HG02943 (cell line): ENCODE measurements around the gene COL4A1.

Experiments
- ATAC-seq: cut with Tn5 transposase; IDR thresholded peaks from one replicate; pipeline ENCODE4 v1.9.1; 2021; ENCODE audit warnings: mild to moderate bottlenecking, low read depth, moderate library complexity; ENCODE audit not compliant: unreplicated experiment

The COL4A1 gene

DNA sequence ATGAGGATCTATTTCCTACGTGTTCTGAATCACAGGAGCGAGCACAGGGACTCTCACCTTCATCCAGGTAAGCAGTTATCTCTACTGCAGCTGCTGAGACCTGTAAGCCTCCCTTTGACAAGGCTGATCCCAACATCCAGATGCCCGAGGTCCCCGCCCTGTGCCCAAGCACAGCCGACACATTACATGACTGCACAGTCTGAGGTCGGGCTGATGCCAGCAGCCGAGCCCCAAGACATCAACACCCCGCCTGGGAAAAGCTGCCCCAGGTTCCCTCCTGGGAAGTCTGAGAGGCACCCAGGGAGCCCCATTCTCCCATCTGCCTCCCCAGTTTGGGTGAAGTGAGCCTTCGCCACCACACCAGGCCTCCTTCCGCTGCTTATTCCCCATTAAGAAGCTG is 95.9 kb downstream of the COL4A1 start:
- ATAC-seq = no peak

DNA sequence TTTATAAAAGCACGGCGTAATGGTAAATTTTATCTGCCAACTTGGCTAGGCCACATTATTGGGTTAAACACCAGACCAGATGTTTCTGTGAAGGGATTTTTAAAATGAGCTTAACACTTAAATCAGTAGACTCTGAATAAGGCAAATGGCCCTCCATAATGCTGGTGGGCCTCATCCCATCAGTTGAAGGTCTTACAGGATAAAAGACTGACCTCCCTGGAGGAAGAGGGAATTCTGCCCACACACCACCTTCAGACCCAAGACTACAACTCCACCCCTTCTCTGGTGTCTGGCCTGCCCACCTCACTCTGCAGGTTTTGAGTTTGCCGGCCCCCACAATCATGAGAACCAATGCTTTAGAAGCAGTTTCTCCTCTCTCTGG is 96.4 kb downstream of the COL4A1 start:
- ATAC-seq = no peak

DNA sequence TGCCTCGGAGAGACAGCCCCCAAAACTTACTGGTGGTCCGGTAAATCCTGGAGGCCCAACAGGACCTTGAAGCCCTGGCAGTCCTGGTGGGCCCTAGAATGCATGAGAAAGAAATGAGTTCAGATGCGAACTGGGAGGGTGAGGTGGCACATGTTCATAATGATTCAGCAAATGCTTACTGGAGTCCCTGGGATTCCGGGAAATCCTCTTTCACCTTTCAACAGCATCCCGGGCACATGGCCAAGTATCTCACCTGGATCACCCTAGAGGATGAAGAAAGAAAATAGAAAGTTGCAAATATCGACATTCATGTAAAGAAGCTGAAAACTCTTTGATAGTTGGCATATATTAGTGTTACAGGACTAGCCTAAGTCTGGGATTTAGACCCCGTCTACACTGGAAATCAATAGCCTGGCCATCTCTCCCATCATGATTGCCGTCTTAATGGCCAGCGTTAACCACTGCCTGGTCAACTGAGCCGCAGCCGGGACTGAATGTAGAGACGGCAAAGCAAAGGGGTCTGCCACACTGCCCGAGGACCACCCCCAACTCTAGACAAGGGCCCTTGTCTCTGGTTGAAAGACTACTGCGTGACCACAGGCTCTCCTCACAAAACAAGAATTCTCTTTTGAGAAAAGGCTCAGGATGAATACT is 96.9 kb downstream of the COL4A1 start:
- no peak for ATAC-seq

- no peak for ATAC-seq
Measured at GRCh38 chr13:110208116-110208515, 98.8 kb downstream of the COL4A1 start.

DNA sequence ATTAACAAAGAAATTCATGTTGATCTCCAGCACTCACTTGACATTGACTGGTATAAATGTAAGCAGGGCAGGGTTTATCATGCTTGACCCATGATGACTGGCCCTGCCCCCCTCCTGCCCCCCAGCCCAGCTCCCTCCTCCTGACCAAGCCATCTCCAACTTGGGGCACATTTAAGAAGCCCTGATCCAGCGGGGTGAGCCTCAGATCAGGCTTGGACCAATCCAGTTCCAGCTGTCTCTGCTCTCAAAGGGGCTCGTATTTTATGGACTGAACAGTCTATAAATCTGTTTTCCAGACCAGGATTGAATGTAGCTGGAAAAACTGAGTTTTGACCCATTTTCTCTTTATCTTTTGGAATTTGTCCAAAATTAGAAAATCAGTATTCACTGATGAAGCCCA is 100.0 kb downstream of the COL4A1 start:
- no peak for ATAC-seq

GRCh38 chr13:110206185-110206584 is 100.8 kb downstream of the COL4A1 start:
- no peak for ATAC-seq

DNA sequence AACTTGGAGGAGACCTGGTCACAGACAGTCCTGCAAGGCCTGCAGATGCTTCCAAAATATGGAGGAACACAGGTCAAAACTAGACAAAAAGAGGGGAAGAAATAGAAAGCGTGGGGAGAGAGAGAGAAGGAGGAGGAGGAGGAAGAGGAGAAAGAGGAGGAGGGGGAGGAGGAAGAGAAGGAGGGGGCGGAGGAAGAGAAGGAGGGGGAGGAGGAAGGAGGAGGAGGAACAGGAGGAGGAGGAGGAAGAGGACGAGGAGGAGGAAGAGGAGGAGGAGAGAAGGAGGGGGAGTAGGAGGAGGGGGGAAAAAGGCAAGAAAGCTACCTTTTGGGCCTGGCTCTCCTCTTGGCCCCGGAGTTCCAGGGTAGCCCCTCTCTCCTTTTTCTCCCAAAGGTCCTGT is 105.8 kb downstream of the COL4A1 start:
- ATAC-seq = no peak

DNA sequence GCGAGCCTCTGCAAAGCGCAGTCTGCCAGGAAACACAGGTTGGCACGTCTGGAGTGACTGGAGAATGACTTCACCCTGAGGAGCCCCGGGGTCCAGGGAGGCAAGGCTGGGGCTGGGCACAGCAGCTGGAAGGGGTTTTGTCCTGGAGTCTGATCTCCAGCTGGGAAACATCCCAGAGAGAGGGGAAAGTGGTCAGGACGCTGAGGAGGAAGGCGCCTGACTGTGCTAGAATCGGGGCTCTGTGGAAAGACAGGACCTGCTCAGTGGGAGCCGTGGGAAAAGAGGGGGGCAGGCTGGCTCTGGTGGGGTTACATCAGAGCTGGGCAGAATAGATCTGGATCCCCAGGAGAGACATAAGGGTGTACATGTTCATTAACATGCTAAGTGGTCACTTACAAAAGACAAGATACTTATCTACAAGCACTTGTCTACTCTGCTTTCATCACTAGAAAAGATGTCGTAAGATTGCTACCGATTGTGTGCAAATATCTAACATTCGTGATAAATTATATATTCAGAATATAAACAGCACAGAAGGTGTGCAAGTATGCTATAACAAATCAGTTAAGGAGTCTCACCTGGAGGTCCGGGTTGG is 106.6 kb downstream of the COL4A1 start:
- no peak for ATAC-seq

- ATAC-seq = no peak
Measured at GRCh38 chr13:110199046-110199831, 107.7 kb downstream of the COL4A1 start.

GRCh38 chr13:110197471-110197870 is 109.5 kb downstream of the COL4A1 start:
- ATAC-seq = no peak

- ATAC-seq = no peak
Measured at GRCh38 chr13:110197026-110197425, 109.9 kb downstream of the COL4A1 start.

DNA sequence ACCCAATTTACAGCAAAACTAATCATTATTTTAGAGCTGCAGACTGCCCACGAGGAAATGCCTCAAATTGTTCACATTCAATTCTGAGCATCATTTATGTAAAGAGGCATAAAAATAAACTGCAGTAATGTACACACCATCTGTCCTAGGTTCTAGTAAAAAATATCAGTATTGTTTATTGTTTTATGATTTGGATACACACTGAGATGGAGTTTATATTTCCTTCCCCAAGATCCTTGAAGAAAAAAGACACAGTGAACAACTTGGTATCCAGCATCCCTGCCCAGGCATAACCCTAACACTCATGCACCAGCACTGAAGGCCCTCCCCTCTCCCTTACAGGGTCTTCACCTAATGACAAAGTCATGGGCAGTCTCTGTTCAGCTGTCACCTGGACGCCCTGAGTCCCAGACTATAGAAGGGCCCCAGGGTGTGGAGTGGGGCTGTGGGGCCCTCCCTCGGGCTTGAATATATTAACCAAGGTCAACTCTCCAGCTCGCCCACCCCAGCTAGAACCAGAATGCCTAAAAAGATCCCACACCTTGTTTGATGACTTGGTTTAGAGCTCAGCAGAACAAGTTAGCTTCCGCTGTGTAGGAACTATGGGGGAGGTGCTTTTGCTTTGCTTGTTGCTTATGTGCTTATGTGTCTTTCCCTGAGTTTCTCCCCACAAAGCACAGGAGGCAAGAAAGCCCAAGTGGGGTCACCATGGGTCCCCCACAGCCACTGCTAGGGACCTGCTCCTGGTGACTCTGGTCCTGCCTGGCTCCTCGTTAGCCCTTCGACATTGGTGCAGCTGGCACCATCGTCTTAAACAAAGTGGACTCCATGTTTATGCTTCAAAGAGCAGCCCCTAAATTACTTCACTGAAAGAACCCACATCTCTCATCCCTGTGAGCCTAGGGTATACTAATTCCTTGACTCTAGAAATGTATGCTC is 111.1 kb downstream of the COL4A1 start:
- ATAC-seq = no peak

DNA sequence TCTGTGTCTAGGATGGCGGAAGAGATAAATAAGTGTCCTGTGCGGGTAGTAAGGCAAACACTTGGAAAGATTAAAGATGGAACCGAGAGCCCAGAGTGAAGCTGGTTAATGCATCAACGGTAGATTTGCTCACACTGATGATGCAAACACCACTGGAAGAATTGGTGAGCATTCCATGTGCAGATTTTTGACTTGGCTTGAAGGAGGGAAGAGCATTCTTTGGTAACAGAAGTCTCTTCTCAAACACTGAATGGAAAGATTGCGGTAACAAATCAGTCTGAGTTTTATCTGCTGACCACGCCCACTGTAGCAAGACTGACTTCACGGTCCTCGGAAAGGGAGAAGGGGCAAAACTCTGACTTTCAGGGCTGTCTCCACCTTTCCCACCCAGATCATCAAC is 112.5 kb downstream of the COL4A1 start:
- no peak for ATAC-seq

GRCh38 chr13:110193491-110193890 is 113.5 kb downstream of the COL4A1 start:
- no peak for ATAC-seq

GRCh38 chr13:110192472-110192871 is 114.5 kb downstream of the COL4A1 start:
- ATAC-seq = no peak

GRCh38 chr13:110187641-110188161 is 119.3 kb downstream of the COL4A1 start:
- ATAC-seq = no peak

- no peak for ATAC-seq
Measured at GRCh38 chr13:110186231-110186855, 120.6 kb downstream of the COL4A1 start.

DNA sequence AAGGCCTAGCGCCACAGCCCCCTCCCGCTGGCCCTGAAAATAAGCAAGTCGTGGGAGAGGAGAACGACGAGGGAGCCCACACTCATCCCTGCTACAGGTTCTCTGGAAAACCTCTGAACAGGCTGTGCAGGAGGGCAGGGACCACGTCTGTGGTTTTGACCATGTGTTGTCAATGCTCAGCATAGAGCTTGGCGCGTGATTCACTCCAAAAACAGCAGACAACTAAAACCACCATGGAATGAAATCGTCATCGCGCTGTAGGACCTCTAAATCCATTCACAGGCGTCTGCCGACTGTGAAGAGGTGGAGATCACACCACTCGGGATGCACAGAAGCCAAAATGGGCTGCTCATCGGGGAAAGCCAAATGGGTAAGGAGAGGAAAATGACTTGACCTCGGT is 121.3 kb downstream of the COL4A1 start:
- no peak for ATAC-seq

DNA sequence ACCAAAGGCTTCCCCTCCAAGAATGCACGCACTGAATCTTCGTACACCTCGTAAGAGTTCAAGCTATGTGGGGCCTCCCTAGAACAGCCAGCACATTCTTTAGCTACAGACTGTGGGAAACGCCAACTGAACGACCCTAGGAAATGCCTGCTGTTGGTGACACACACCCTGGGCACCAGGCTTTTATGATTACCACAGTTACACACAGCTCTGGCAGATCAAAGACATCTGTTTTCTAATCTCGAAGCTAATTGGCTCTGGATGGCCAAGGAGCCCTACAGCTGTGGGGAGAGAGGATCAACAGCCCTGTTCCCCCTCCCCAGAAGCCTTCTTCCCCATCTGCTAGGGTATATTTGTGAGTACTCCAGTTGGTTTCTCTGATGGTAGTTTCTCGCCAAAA is 123.0 kb downstream of the COL4A1 start:
- ATAC-seq = no peak

GRCh38 chr13:110182461-110182860 is 124.5 kb downstream of the COL4A1 start:
- no peak for ATAC-seq
